AG04449 (cell line): ENCODE results near the gene VPS13D.

Experiments used
- CTCF ChIA-PET: fragments of 350-600 bp; formaldehyde crosslinking; extraction: SDS; loops from one replicate; lab custom pipeline; 2021; ENCODE audit warnings: antibody characterized with exemption; lab: Yijun Ruan, JAX
- POLR2A ChIA-PET: fragments of 400-600, 350-600 bp; formaldehyde crosslinking; extraction: SDS; loops from one replicate; lab custom pipeline; 2020; ENCODE audit warnings: antibody characterized with exemption, inconsistent platforms; lab: Yijun Ruan, JAX
- DNase-seq: peaks from one replicate; pipeline ENCODE4 v3.0.0-alpha.2; 2010; ENCODE audit warnings: low read depth, low spot score
- H3K4me3 ChIP-seq: 2 replicates; pipeline ENCODE4 v1.5.1; 2011; ENCODE audit warnings: low read depth, mild to moderate bottlenecking, control low read depth, low read length
- CTCF ChIP-seq: IDR thresholded peaks from one replicate; pipeline ENCODE4 v1.5.1; 2011; ENCODE audit warnings: mild to moderate bottlenecking, moderate library complexity, low read length, control low read depth, inconsistent platforms; ENCODE audit not compliant: insufficient read depth; ENCODE audit errors: missing control alignments

Gene VPS13D

GRCh38 chr1:12230549-12231275, 882 bp downstream of the VPS13D start:
- ChIA-PET POLR2A (no interaction called here), CTCF (interaction anchor here (0.6 to 5.7 kb wide), 7 partner anchors 9 to 428 kb away, joined by 3 to 30 read pairs (median 5); no protein-coding TSS in a partner anchor)
- TF ChIP-seq CTCF: no peak
- peak overlapping the region; percentile 81 for H3K4me3 ChIP-seq
- DNase-seq: no peak

GRCh38 chr1:12231276-12231595, 1.4 kb downstream of the VPS13D start:
- no peak for DNase-seq
- ChIA-PET POLR2A (no interaction called here), CTCF (interaction anchor here (0.6 to 5.7 kb wide), 6 partner anchors 9 to 428 kb away, joined by 3 to 30 read pairs (median 4); no protein-coding TSS in a partner anchor)
- TF ChIP-seq CTCF: no peak
- H3K4me3 ChIP-seq: peak overlapping the region; percentile 81

GRCh38 chr1:12232221-12232620, 2.4 kb downstream of the VPS13D start:
- DNase-seq: no peak
- POLR2A ChIA-PET: no interaction called here
- CTCF ChIA-PET: interaction anchor here (1.8 kb wide), 1 partner anchor 13 kb away, joined by 5 read pairs; no protein-coding TSS in a partner anchor

GRCh38 chr1:12244078-12244477, 14.2 kb downstream of the VPS13D start:
- ChIA-PET POLR2A (no interaction called here), CTCF (interaction anchor here (0.9 to 2.4 kb wide), 6 partner anchors 9 to 414 kb away, joined by 3 to 14 read pairs (median 4); no protein-coding TSS in a partner anchor)
- no peak for DNase-seq
- H3K4me3 ChIP-seq: no peak overlapping the region
- TF ChIP-seq CTCF: no peak

More at GRCh38 chr1:12232221-12232620, 2.4 kb downstream of the VPS13D start:
- no peak overlapping the region for H3K4me3 ChIP-seq
- TF ChIP-seq CTCF: no peak

GRCh38 chr1:12244585-12244984, 14.8 kb downstream of the VPS13D start:
- TF ChIP-seq CTCF: no peak
- POLR2A ChIA-PET: no interaction called here
- DNase-seq: no peak
- no peak overlapping the region for H3K4me3 ChIP-seq
- CTCF ChIA-PET: interaction anchor here (0.9 to 2.4 kb wide), 5 partner anchors 9 to 414 kb away, joined by 3 to 14 read pairs (median 4); no protein-coding TSS in a partner anchor

- TF ChIP-seq CTCF: no peak
These were observed 15.3 kb downstream of the VPS13D start for GRCh38 chr1:12245116-12245515.

More at GRCh38 chr1:12245116-12245515, 15.3 kb downstream of the VPS13D start:
- DNase-seq: no peak
- H3K4me3 ChIP-seq: no peak overlapping the region
- CTCF ChIA-PET: interaction anchor here (0.9 to 2.4 kb wide), 4 partner anchors 11 to 413 kb away, joined by 3 to 14 read pairs (median 4); no protein-coding TSS in a partner anchor
- POLR2A ChIA-PET: no interaction called here
